HG02852 (cell line): Measurements from ENCODE around the gene IQGAP3.

ENCODE experiments used
- ATAC-seq: cut with Tn5 transposase; IDR thresholded peaks from one replicate; pipeline ENCODE4 v1.9.1; 2021; ENCODE audit warnings: mild to moderate bottlenecking, moderate library complexity; ENCODE audit not compliant: unreplicated experiment

The IQGAP3 gene

DNA sequence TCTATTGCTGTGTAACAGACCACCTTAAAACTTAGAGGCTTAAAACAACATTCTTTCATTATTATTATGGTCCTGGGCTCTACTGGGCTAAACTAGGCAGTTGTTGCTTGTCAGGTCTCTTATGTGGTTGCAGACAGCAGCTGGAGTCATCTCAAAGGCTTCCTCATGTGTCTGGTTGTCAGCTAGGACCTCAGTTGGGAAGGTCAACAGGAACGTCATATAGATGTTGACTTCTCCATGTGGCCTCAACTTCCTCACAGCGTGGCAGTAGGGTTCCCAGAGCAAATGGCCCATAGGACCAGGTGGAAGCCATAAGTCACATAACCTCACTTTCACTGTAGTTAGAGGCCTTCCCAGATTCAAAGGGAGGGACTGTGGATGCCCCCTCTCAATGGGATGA is 56.4 kb downstream of the IQGAP3 start:
- ATAC-seq = no peak

DNA sequence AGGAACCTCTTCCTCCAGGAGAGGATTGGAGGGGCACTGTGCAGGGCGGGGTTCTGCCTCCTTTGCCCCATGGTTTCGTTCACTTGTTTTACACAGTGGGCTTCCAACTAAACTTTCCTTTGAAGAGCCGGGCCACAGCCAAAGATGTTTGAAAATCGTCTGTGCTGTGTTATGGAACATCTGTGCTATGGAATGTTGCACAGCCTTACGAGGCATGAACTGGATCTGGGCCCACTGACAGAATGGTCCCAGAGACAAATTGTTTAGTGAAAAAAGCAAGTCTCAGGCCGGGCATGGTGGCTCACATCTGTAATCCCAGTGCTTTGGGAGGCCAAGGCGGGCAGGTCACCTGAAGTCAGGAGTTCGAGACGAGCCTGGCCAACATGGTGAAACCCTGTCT is 59.2 kb downstream of the IQGAP3 start:
- no peak for ATAC-seq

DNA sequence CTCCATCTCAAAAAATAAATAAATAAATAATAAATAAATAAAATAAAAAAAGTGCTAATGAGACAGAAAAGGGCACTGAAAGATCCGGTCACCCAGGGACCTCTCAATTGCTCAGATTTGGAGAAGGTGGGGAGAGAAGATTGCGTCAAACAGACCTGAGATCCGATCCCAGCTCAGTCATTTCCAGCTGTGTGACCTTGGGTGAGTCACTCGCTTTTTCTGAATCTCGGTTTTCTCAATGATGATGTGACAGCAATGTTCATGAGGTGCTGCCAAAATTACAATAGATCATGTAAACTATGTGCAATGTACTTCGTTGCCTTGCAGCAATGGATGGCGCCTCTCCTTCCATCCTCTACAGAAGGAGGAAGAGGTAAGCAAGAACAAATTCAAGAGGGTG is 60.7 kb downstream of the IQGAP3 start:
- no peak for ATAC-seq

DNA sequence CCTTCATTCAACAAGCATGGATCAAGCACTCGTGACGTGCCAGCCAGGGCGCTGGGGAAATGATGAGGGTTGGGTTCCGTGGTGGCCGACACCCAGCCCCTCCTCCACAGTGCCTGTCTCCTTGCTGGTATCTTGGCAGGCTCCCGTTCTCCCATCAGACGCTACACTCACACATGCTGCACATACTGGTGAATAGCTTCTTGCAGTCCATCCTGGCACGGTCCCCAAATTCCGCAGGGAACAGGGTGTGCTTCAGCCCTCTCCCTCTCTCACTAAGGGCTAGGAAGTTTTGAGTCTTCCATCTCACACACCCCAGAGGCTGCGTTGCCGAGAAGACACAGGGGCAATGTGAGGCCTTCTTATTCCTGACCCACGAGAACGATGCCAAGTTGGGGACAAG is 61.7 kb downstream of the IQGAP3 start:
- no peak for ATAC-seq

DNA sequence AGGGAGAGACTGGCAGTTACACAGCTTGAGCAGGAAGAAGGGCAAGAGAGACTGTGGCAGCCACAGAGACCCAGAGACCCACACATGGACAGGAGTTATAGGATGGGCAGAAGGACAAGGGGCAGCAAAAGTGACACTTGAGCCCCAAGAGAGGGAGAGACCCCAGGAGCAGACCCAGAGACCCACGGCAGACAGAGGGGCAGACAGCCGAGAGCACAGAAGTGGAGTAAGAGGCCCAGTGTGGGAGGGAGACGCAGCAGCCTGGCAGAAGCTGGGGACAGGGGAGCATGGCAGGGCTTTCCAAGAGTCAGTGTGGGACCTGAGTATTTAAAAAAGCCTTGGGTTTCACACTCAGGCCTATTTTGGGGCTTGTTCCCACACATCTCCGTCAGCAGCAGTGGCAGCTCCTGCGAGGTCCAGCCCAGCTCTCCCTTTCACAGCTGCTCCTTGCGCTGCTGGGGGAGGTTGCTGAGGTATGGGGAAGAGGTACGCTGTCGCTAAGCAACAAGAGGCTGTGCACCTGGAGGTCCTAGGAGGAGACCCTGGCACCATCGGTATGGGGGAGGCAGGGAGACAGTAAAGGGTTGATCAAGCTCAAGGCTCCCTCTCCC is 62.8 kb downstream of the IQGAP3 start:
- no peak for ATAC-seq

DNA sequence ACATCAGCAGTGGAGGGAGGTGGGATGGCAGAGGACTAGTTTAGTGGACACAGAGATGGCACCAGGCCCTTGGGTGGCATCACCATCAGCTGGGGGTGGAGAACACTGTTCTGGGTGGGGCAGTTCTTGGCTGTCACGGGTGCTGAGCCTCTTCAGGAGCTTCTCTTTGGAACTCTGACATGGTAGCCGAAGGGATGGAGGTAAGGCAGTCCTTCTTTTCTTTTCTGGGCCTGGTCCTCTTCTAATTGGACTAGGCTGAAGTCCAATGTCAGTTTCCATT is 63.5 kb downstream of the IQGAP3 start:
- ATAC-seq = no peak

DNA sequence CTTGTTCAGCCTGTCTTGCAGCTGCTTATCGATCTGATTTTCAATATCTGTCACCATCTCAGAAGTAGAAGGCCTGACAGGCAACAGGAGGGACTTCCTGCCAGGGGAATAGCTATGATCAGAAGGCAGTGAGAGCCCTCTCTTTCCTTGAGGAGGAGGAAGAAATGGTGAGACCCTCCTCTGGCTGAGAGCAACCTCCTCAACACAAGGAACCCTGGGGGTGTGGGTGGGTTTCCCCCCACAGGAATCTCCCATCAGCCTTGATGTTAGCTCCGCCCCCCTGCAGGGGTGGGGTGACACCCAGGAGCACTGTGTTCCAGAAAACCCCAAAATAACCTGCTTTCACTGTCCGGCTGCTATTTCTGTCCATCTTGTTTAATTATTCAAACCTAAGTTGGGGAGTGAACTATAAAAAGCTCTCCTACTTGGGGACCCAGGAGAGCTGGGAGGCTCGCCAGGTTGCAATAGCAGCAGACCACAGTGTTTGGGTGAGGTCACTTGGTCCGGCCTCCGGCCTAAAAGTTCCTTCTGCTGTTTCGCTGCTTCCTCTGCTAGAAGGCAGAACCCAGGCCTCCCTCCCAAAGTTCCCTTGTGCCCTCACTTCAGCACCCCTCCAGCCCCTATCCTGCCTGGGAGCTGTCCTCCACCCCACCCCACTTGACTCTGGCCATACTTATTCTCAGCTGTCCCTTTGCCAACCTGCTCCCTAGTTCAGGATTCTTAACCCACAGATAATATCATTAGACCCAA is 64.0 kb downstream of the IQGAP3 start:
- no peak for ATAC-seq

DNA sequence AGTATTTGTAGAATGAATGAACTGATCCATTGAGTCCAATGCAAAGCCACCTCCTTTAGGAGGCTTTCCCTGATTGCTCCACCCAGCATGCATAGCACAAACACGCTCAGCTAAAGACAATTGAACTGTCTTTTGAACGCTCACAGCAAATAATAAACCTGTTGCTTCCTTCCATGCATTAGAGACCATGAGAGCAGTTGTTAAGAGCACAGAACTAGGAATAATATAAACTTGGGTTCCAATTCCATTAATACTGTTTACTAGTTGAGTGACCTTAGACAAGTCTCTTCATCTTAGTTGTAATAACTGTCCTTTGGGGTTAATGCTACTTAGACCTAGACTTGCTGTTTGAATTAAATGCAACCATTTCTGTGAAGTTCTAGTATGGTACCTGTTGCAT is 65.9 kb downstream of the IQGAP3 start:
- ATAC-seq = no peak

DNA sequence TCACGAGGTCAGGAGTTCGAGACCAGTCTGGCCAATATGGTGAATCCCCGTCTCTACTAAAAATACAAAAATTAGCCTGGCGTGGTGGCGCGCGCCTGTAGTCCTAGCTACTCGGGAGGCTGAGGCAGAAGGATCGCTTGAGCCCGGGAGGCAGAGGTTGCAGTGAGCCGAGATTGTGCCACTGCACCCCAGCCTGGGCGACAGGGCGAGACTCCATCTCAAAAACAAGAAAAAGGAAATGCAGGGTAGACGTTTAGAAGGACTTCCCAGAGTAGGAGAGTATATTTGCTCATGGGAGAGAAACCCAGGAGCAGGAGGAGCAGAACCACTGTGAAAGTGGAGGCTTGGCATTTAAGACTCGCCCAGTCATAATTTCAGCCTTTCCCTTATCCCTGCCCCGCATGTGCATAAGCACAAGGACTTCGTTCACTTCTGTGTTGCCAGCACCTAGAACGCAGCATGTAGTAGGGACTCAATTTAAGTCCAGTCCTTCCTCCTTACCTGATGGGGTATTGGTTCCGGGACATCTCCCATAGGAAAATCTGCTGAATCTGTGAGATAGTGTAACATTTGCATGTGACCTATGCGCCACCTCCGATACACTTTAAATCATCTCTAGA is 66.6 kb downstream of the IQGAP3 start:
- no peak for ATAC-seq

DNA sequence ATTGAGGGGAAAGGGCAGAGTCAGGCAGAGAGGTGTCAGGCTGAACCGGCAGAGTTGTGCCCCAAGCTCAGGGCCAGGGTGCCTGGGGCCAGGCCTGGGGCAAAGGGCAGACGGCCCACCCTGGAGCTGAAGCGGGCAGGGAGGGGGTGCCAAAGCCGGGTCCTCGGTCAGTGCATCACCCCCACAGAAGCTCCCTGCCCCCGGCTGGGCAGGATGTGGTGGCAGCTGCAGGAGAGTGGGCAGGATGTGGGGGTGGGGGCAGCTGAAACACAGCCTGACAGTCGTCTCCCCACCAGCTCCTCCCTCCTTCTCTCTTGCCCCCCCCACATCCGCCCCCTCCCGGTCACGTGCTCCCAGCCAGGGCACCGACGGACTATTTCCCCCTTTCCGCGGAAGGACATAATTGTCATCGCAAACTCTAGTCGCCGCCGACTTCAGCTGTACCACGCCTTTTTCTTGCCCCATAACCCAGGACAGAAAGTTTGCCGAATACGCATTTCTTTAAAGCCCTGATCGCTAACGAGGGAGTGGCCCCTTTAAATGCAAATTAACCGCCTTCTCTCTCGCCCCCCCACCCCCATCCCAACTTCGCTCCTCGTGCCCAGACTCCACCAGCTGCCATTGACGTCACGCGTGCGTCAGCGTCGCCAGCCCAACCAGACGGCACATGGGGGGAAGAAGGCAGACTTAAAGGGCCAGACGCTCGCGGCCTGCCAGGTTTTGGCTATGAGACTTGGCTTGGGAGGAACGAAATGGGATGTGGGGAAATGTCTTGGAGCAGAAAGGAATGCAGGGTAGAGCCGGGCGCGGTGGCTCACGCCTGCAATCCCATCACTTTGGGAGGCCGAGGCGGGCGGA is 67.3 kb downstream of the IQGAP3 start:
- no peak for ATAC-seq

DNA sequence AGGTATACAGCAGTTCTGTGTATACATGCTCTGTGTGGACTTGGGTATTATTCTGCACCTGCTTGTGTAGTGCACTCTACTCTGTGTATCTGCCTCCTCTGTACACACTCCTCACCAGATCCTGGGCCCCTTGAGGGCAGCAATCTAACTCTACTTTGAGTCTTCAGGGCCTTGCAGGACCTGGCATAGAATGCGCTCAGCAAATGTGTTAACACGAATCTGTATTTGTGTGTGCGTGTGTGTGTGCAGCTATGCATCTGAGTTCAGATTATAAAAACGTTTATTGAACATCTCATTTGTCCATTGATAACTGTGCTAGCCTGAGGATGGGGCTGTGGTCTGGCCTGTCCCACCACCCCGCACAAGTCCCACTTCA is 67.9 kb downstream of the IQGAP3 start:
- ATAC-seq = no peak

DNA sequence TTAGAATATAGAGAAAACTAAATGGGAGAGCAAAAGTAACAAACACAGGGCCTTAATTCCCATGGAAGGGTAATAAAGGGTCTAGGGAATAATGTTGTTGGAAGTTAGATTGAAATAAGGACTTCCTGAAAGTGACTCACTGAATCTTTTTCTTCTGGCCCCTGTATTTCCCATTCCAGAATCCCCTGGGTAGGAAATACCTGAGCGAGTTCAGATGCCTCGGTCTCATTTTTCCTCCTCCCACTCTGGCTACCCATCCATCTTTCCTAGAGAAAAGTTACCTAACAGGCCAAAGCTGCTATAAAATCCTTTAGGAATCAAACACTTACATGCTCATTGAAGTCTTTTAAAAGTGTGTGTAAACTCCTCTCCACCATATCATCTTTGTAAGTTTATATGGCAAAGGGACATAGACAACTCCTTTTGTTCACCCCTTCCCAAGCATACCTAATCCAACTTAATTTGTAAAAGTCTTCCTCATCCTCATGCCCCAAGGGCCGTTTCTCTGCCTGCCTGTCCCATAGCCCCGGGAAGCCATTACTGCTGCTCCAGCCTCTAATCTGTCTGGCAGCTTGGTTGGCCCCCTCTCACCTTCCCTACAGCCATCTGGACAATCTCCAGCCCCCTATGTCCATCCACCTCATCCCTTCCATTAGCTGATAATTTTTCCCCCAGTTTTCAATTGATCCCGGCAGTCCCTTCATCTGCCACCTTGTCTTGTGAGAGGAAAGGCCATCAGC is 68.5 kb downstream of the IQGAP3 start:
- ATAC-seq = no peak

DNA sequence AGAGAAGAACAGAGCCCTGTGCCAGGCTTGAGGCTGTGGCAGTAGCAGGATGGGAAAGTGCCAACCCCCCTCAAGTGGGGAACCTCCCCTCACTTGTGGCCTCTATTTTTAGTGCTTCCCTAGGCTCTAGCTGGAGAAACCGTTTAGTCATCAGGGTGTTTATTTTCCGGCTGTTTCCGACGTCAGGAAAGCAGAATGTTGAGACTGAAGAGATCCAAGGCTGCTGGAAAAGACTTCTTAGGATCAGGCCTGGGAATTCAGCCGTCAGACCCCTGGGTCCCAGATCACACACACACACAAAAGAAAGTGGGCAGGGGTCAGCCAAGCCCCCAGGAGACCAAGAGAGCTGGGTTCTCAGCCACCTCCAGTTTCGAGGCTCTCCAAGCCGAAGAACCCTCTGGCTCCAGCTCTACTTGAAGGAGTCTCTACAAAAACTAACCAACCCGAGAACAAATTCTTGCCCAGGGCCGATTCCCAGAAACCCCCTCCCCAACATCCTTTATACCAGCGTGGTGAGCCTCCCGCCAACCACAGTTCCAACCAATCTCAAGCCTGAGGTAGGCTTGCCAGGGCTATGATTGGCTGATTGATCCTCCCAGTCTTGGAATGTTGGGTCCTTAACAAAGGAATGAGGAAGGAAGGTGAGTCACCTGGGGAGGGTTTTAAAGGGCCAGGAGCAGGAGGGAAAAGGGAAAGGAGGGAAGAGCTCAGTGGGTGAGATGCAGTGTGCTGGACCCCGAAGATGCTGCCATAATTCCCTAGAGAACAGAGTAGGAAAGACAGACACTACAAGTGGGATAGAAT is 69.3 kb downstream of the IQGAP3 start:
- ATAC-seq = no peak

DNA sequence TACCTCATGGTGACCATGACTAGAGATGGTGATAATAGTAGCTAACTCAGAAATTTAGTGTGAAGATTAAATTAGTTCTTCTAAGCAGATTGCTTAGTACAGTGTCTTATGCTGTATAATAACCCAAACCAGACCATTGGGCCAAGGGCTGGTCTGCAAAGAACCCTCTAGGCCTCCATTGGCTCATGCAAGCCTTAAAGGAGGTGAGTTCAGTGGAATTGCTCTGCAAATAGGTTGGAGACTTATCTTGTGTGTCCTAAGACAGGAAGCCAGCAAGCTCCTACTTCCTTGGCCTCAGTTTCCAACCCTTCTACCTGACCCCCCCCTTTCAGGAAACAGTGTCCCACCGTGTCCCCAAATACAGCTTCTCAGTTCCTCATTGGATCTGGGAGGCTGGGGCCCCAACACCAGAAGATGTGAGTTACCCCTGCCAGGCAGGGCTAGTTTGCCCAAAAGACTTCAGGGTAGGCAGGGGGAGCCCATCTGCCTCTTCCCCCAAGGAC is 69.9 kb downstream of the IQGAP3 start:
- ATAC-seq = no peak

DNA sequence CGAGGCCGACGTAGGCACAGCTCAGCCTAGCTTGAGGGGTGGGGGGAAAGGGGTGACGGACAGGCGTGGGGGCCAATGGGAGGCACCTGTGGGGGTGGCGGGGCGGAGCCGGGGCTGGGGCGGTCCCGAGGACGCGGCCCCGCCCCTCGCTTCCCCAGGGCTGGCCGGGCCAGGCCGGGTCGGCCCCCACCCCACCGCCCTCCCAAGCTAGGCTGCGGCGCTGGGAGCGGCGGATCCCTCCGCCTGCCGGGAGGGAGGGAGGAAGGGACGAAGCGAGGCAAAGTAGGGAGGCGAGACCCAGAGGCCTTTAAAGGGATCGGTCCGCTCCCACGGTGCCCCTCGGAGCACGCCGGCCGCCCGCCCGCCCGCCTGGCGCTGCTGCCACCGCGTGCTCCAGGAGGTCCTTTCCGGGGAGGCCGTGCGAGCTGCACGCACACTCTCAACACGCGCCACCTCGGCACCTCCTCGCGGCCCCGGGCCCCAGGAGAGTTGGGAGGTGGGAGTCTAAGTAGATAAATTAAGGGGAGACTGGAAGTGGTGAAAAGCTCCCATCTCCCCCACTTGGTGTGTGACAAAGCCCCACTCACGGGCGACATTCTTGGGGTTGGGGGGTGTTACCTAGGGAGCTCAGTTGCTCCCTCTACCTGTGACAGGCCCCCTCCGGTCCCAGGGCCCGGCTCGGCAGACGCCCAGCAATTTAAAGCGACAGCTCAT is 71.4 kb downstream of the IQGAP3 start:
- ATAC-seq = peak; percentile 55

DNA sequence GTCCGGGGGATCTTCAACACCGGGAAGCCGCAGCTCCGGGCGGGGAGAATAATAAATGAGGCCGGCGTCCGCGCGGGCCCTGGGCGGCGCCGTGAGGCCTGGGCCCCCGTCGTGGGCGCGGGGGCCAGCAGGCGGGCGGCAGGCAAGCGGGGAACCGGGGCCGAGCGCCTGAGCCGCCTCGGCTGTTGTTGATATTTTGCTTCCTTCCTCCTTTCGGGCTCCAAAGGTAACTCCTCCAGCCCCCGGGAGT is 71.9 kb downstream of the IQGAP3 start, which contains the start of gene MEF2D:
MEF2D (minus strand) TSS at position 233 of the 250 bp plus-strand sequence. CDS start 17,483 bp downstream, outside the sequence.
- ATAC-seq = no peak

DNA sequence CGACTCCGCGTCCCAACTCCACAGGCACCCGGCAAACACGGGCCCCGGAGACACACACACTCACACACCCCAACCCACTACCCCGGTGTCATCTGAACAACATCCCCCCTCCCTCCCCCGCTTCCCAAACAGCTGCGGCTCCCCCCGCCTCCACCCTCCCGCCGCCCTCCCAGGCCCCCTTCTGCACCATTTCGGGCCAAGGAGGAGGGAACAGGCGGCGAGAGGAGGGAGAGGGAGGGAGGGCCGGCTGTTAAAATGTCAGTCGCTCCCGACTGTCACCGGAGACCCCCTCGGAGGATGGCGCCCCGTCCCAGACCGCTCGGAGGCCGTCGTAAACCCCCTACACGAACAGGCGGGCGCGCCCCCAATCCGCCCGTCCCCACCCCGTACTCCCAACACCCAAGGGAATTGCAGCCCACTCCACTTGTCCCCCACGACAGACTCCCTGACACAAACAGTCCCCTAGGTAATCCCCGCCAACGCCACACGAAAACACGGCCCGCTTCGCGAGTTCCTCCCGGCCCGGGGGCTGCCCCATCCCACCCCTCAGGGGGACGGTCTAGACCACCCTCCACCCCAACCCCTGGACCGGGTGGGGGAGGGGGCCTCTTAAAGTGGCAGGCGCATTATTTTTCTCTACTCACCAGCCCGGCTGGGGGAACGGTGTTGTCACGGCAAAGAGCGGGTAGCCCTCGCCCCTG is 72.4 kb downstream of the IQGAP3 start:
- peak; percentile 3 for ATAC-seq

DNA sequence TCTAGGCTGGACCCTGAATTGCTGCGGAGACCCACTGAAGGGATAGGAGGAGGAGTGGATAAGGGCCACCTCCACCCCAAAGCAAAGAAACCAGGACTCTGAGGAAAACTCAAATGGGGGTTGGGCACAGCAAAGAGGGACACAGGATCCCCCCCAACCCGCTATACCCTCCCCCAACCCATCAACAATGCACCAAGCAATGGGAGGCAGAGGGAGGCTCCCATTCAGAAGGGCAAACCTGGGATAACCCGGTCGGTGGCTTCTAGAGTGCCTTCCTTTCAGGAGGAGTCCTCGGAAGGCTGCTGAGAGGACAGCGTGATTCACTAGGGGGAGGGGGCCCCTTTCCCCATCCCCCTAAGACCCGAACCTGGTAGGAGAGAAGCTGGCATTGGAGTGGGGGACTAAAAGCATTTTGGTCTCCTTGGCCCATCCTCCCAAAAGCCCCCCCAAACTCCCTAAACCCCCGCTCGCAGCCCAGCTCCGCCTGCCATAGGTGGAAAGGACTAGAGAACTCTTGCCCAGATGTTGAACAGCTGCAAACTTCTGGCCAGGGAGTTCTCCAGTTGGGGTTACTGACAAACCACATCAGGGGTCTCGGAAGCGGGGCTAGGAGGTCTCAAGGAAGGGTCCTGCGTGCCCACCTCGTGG is 73.0 kb downstream of the IQGAP3 start:
- no peak for ATAC-seq
